Activated CD8-positive, alpha-beta T cell treated with anti-CD3 and anti-CD28 coated beads, Interleukin-2, amount 10 ng/mL, durations not matched to agents 7 days and 5 days (primary cell): Measurements from ENCODE around the gene SCUBE3. TPM values are rescaled to one million over a fixed set of nuclear protein-coding genes. Genes with fewer than 3 reads are reported as not detected.
A peak's percentile ranks its signal among the peaks of the same experiment; 100 is the strongest.

ENCODE experiments used
- ATAC-seq: fragments of 150-1000 bp; cut with Tn5 transposase; one replicate; pipeline ENCODE4 v1.10.0; 2021; ENCODE audit warnings: moderate library complexity
- CTCF ChIA-PET: fragments of 350-600 bp; sonication (Branson Sonifier 250); formaldehyde crosslinking; loops from one replicate; lab custom pipeline; 2021; ENCODE audit warnings: antibody characterized with exemption; lab: Charles Lee
- POLR2A ChIA-PET: fragments of 350-600 bp; sonication (Branson Sonifier 250); formaldehyde crosslinking; loops from one replicate; lab custom pipeline; 2021; ENCODE audit warnings: antibody characterized with exemption; lab: Charles Lee
- DNase-seq: peaks from one replicate; pipeline ENCODE4 v3.0.0-alpha.2; 2020
- H3K27ac Mint-ChIP-seq: one replicate; pipeline ENCODE4 v1.8.0; 2021; ENCODE audit warnings: mild to moderate bottlenecking, mixed read lengths
- H3K27me3 Mint-ChIP-seq: one replicate; pipeline ENCODE4 v1.8.0; 2021; ENCODE audit warnings: low read depth, mixed read lengths
- H3K36me3 Mint-ChIP-seq: one replicate; pipeline ENCODE4 v1.8.0; 2021; ENCODE audit warnings: low read depth, mixed read lengths
- H3K4me1 Mint-ChIP-seq: one replicate; pipeline ENCODE4 v1.8.0; 2021; ENCODE audit warnings: low read depth, mixed read lengths
- H3K4me3 Mint-ChIP-seq: one replicate; pipeline ENCODE4 v1.8.0; 2021; ENCODE audit warnings: mild to moderate bottlenecking, mixed read lengths
- H3K9me3 Mint-ChIP-seq: one replicate; pipeline ENCODE4 v1.8.0; 2022; ENCODE audit warnings: mixed read lengths; ENCODE audit not compliant: insufficient read depth
- total RNA-seq, 2 experiments: library from RNA; stranded (reverse); gene quantifications; one replicate each; pipeline ENCODE4 v1.2.3, GENCODE V29; 2021

SCUBE3 gene
- total RNA-seq, 2 experiments from 2014 or later = 0.03 TPM; not detected in 1

GRCh38 chr6:35173427-35174087, 40.2 kb upstream of the SCUBE3 start:
- Mint-ChIP-seq H3K4me1 (peaks cover 7% of the 10 kb centered on the region), H3K9me3 (no peaks in the 10 kb centered on the region), H3K27ac (peak overlapping the region; percentile 20), H3K4me3 (no peak overlapping the region), H3K36me3 (peaks cover 3% of the 10 kb centered on the region), H3K27me3 (peaks cover 20% of the 10 kb centered on the region)
- ChIA-PET CTCF (interaction anchor here (1.2 to 2.2 kb wide), 5 partner anchors 27 to 186 kb away, joined by 4 to 9 read pairs (median 7); no protein-coding TSS in a partner anchor), POLR2A (interaction anchor here (0.5 kb wide), 1 partner anchor 35 kb away, joined by 3 read pairs; no protein-coding TSS in a partner anchor)
- no peak for ATAC-seq
- DNase-seq = no peak

- peaks cover 17% of the 10 kb centered on the region for H3K27me3 Mint-ChIP-seq
- ChIA-PET CTCF (interaction anchor here (1.2 to 2.2 kb wide), 5 partner anchors 28 to 187 kb away, joined by 4 to 8 read pairs (median 7); no protein-coding TSS in a partner anchor), POLR2A (interaction anchor here (0.5 kb wide), 1 partner anchor 34 kb away, joined by 3 read pairs; no protein-coding TSS in a partner anchor)
- H3K9me3 Mint-ChIP-seq = no peaks in the 10 kb centered on the region
- peaks cover 3% of the 10 kb centered on the region for H3K36me3 Mint-ChIP-seq
- H3K4me1 Mint-ChIP-seq = peaks cover 7% of the 10 kb centered on the region
- no peak for ATAC-seq
- DNase-seq = no peak
- no peak overlapping the region for H3K4me3 Mint-ChIP-seq
- H3K27ac Mint-ChIP-seq = no peak overlapping the region
Observed at GRCh38 chr6:35174088-35174434, 39.7 kb upstream of the SCUBE3 start.

- DNase-seq (no peak), ATAC-seq (no peak)
- POLR2A ChIA-PET = no interaction called here
- Mint-ChIP-seq H3K4me3 (no peak overlapping the region), H3K27me3 (peaks cover 15% of the 10 kb centered on the region), H3K36me3 (peaks cover 3% of the 10 kb centered on the region), H3K9me3 (no peaks in the 10 kb centered on the region), H3K27ac (no peak overlapping the region), H3K4me1 (peaks cover 7% of the 10 kb centered on the region)
- CTCF ChIA-PET = interaction anchor here (1.2 to 2.2 kb wide), 5 partner anchors 28 to 187 kb away, joined by 4 to 8 read pairs (median 7); no protein-coding TSS in a partner anchor
Observed at GRCh38 chr6:35174501-35174900, 39.3 kb upstream of the SCUBE3 start.

GRCh38 chr6:35176301-35177024, 37.3 kb upstream of the SCUBE3 start:
- no peak overlapping the region for H3K4me3 Mint-ChIP-seq
- no peaks in the 10 kb centered on the region for H3K9me3 Mint-ChIP-seq
- H3K27ac Mint-ChIP-seq = peak overlapping the region; percentile 22
- H3K36me3 Mint-ChIP-seq = no peaks in the 10 kb centered on the region
- ChIA-PET CTCF (no interaction called here), POLR2A (no interaction called here)
- H3K4me1 Mint-ChIP-seq = peaks cover 7% of the 10 kb centered on the region
- peaks cover 19% of the 10 kb centered on the region for H3K27me3 Mint-ChIP-seq
- DNase-seq = no peak
- no peak for ATAC-seq

GRCh38 chr6:35177157-35177556, 36.6 kb upstream of the SCUBE3 start:
- Mint-ChIP-seq H3K4me3 (no peak overlapping the region), H3K9me3 (no peaks in the 10 kb centered on the region), H3K36me3 (no peaks in the 10 kb centered on the region), H3K4me1 (peaks cover 7% of the 10 kb centered on the region), H3K27me3 (peaks cover 19% of the 10 kb centered on the region), H3K27ac (no peak overlapping the region)
- ChIA-PET CTCF (no interaction called here), POLR2A (no interaction called here)
- ATAC-seq = no peak
- DNase-seq = no peak

GRCh38 chr6:35177596-35177995, 36.2 kb upstream of the SCUBE3 start:
- ChIA-PET CTCF (no interaction called here), POLR2A (no interaction called here)
- H3K36me3 Mint-ChIP-seq = no peaks in the 10 kb centered on the region

GRCh38 chr6:35178012-35178411, 35.7 kb upstream of the SCUBE3 start:
- ChIA-PET CTCF (interaction anchor here (2.5 kb wide), 1 partner anchor 27 kb away, joined by 9 read pairs; no protein-coding TSS in a partner anchor), POLR2A (no interaction called here)
- ATAC-seq (no peak), DNase-seq (no peak)
- no peak overlapping the region for H3K27ac Mint-ChIP-seq
- no peak overlapping the region for H3K4me3 Mint-ChIP-seq
- H3K4me1 Mint-ChIP-seq = peaks cover 7% of the 10 kb centered on the region
- H3K27me3 Mint-ChIP-seq = peaks cover 21% of the 10 kb centered on the region
- H3K36me3 Mint-ChIP-seq = no peaks in the 10 kb centered on the region
- no peaks in the 10 kb centered on the region for H3K9me3 Mint-ChIP-seq

More at GRCh38 chr6:35177596-35177995, 36.2 kb upstream of the SCUBE3 start:
- Mint-ChIP-seq H3K4me3 (no peak overlapping the region), H3K27me3 (peaks cover 19% of the 10 kb centered on the region), H3K9me3 (no peaks in the 10 kb centered on the region), H3K4me1 (peaks cover 7% of the 10 kb centered on the region), H3K27ac (no peak overlapping the region)
- DNase-seq (no peak), ATAC-seq (no peak)

GRCh38 chr6:35178932-35179832, 34.6 kb upstream of the SCUBE3 start:
- Mint-ChIP-seq H3K36me3 (no peaks in the 10 kb centered on the region), H3K27me3 (peaks cover 26% of the 10 kb centered on the region), H3K9me3 (no peaks in the 10 kb centered on the region), H3K4me1 (no peaks in the 10 kb centered on the region), H3K4me3 (no peak overlapping the region), H3K27ac (no peak overlapping the region)
- ChIA-PET CTCF (interaction anchor here (1.0 to 2.5 kb wide), 4 partner anchors 16 to 40 kb away, joined by 3 to 9 read pairs (median 4); no protein-coding TSS in a partner anchor), POLR2A (no interaction called here)
- no peak for DNase-seq
- ATAC-seq = no peak

- ATAC-seq (no peak), DNase-seq (no peak)
- ChIA-PET POLR2A (no interaction called here), CTCF (interaction anchor here (1.0 to 2.5 kb wide), 4 partner anchors 15 to 40 kb away, joined by 3 to 9 read pairs (median 4); no protein-coding TSS in a partner anchor)
- Mint-ChIP-seq H3K4me3 (no peak overlapping the region), H3K27me3 (peaks cover 32% of the 10 kb centered on the region), H3K27ac (no peak overlapping the region), H3K36me3 (no peaks in the 10 kb centered on the region), H3K4me1 (no peaks in the 10 kb centered on the region), H3K9me3 (no peaks in the 10 kb centered on the region)
Observed at GRCh38 chr6:35179901-35180535, 33.7 kb upstream of the SCUBE3 start.

- DNase-seq = no peak
- POLR2A ChIA-PET = no interaction called here
- Mint-ChIP-seq H3K27ac (no peak overlapping the region), H3K27me3 (peaks cover 28% of the 10 kb centered on the region), H3K4me3 (no peak overlapping the region), H3K4me1 (no peaks in the 10 kb centered on the region), H3K9me3 (no peaks in the 10 kb centered on the region), H3K36me3 (no peaks in the 10 kb centered on the region)
- ATAC-seq = no peak
- CTCF ChIA-PET = no interaction called here
Observed at GRCh38 chr6:35181308-35181932, 32.3 kb upstream of the SCUBE3 start.
